Neural cell (in vitro differentiated cells): ENCODE measurements around the gene ZNF787. TPM values are rescaled to one million over a fixed set of nuclear protein-coding genes. Genes with fewer than 3 reads are reported as not detected.

Experiments used
- H2AFZ ChIP-seq: fragments of 200-600, 300-800 bp; sonication (generic), shearing (Covaris generic); 2 replicates; pipeline ENCODE4 v1.6.0; 2014; ENCODE audit warnings: low read depth, mild to moderate bottlenecking, antibody characterized with exemption, low read length, moderate library complexity
- H3F3A ChIP-seq: fragments of 200-600 bp; shearing (Covaris generic); 2 replicates; pipeline ENCODE4 v1.6.1; 2016; ENCODE audit warnings: mild to moderate bottlenecking, moderate library complexity, mixed read lengths, antibody characterized with exemption, low read length; ENCODE audit not compliant: insufficient read depth, poor library complexity, severe bottlenecking
- H3K27ac ChIP-seq: fragments of 200-600, 300-800 bp; sonication (generic), shearing (Covaris generic); 2 replicates; pipeline ENCODE4 v1.5.1; 2014; ENCODE audit warnings: mild to moderate bottlenecking, low read length, moderate library complexity
- H3K27me3 ChIP-seq: fragments of 300-800, 200-600 bp; sonication (generic), shearing (Covaris generic); 2 replicates; pipeline ENCODE4 v1.6.0; 2014; ENCODE audit warnings: mild to moderate bottlenecking, low read depth, low read length, moderate library complexity; ENCODE audit not compliant: insufficient read depth
- H3K36me3 ChIP-seq: fragments of 300-800, 200-600 bp; sonication (generic), shearing (Covaris generic); 2 replicates; pipeline ENCODE4 v1.5.1; 2014; ENCODE audit warnings: mild to moderate bottlenecking, antibody characterized with exemption, low read length, moderate library complexity; ENCODE audit not compliant: insufficient read depth
- H3K4me2 ChIP-seq: fragments of 300-800, 200-600 bp; sonication (generic), shearing (Covaris generic); 2 replicates; pipeline ENCODE4 v1.6.0; 2014; ENCODE audit warnings: mild to moderate bottlenecking, low read length
- H3K4me3 ChIP-seq: fragments of 300-800, 200-600 bp; sonication (generic), shearing (Covaris generic); 2 replicates; pipeline ENCODE4 v1.5.1; 2014; ENCODE audit warnings: mild to moderate bottlenecking, low read length, moderate library complexity
- H3K79me2 ChIP-seq: fragments of 200-600 bp; shearing (Covaris generic); replicated peaks from 2 replicates; pipeline ENCODE4 v1.6.0; 2014; ENCODE audit warnings: mild to moderate bottlenecking, low read length, moderate library complexity; ENCODE audit not compliant: insufficient read depth
- H3K9ac ChIP-seq: fragments of 300-800, 200-600 bp; sonication (generic), shearing (Covaris generic); 2 replicates; pipeline ENCODE4 v1.6.1; 2016; ENCODE audit warnings: mild to moderate bottlenecking, low read length, mixed read lengths
- H3K9me2 ChIP-seq: fragments of 200-600 bp; shearing (Covaris generic); 2 replicates; pipeline ENCODE4 v1.6.1; 2016; ENCODE audit warnings: mild to moderate bottlenecking, low read length, mixed read lengths; ENCODE audit not compliant: insufficient read depth
- H3K9me3 ChIP-seq: fragments of 200-600, 300-800 bp; sonication (generic), shearing (Covaris generic); 2 replicates; pipeline ENCODE4 v1.6.1; 2016; ENCODE audit warnings: mild to moderate bottlenecking, mixed run types, low read length, moderate library complexity, mixed read lengths
- H4K20me1 ChIP-seq: fragments of 200-600 bp; shearing (Covaris generic); 2 replicates; pipeline ENCODE4 v1.6.1; 2016; ENCODE audit warnings: mild to moderate bottlenecking, mixed run types; ENCODE audit not compliant: insufficient read depth
- CTCF ChIP-seq: fragments of 450-650 bp; IDR thresholded peaks from 2 replicates; pipeline ENCODE4 v1.5.1; 2014; ENCODE audit warnings: antibody characterized with exemption, mild to moderate bottlenecking, moderate library complexity; ENCODE audit not compliant: poor library complexity, severe bottlenecking
- EP300 ChIP-seq: fragments of 450-650 bp; conservative IDR thresholded peaks from 2 replicates; pipeline ENCODE4 v1.6.1; 2014; ENCODE audit warnings: antibody characterized with exemption, mild to moderate bottlenecking, moderate library complexity; ENCODE audit not compliant: poor library complexity, severe bottlenecking
- EZH2 ChIP-seq: fragments of 200-600, 300-800 bp; shearing (Covaris generic), sonication (generic); IDR thresholded peaks from 2 replicates; pipeline ENCODE4 v1.6.1; 2014; ENCODE audit warnings: antibody characterized with exemption, low read length, borderline replicate concordance, mild to moderate bottlenecking; ENCODE audit not compliant: insufficient read depth, poor library complexity, severe bottlenecking
- MXI1 ChIP-seq: fragments of 450-650 bp; conservative IDR thresholded peaks from 2 replicates; pipeline ENCODE4 v1.6.1; 2014; ENCODE audit warnings: antibody characterized with exemption, mild to moderate bottlenecking; ENCODE audit not compliant: poor library complexity, severe bottlenecking
- POLR2AphosphoS5 ChIP-seq: IDR thresholded peaks from 2 replicates; pipeline ENCODE4 v1.6.1; 2012
- RAD21 ChIP-seq: fragments of 450-650 bp; conservative IDR thresholded peaks from 2 replicates; pipeline ENCODE4 v1.6.1; 2014; ENCODE audit warnings: antibody characterized with exemption, mild to moderate bottlenecking, moderate library complexity
- REST ChIP-seq: IDR thresholded peaks from 2 replicates; pipeline ENCODE4 v1.6.1; 2012; ENCODE audit warnings: borderline replicate concordance
- SMC3 ChIP-seq: fragments of 450-650 bp; conservative IDR thresholded peaks from 2 replicates; pipeline ENCODE4 v1.6.1; 2014; ENCODE audit warnings: antibody characterized with exemption, mild to moderate bottlenecking, moderate library complexity; ENCODE audit not compliant: poor library complexity
- TAF1 ChIP-seq: IDR thresholded peaks from 2 replicates; pipeline ENCODE4 v1.6.1; 2012; ENCODE audit warnings: low read depth
- polyA plus RNA-seq: library from polyadenylated mRNA; depleted of rRNA; stranded (reverse); fragments of >200 nt; gene quantifications from 2 replicates; pipeline ENCODE4 v1.2.3, GENCODE V29; 2014

ZNF787 gene
- polyA plus RNA-seq, 1 donor from 2014 or later: 11.4 TPM

- H3K27ac ChIP-seq: no peak overlapping the region
- H3K9ac ChIP-seq: no peak overlapping the region
- no peak overlapping the region for H2AFZ ChIP-seq
- no peaks in the 10 kb centered on the region for H4K20me1 ChIP-seq
- no peak overlapping the region for H3K4me3 ChIP-seq
- peaks cover 13% of the 10 kb centered on the region for H3K9me3 ChIP-seq
- no peaks in the 10 kb centered on the region for H3K79me2 ChIP-seq
- no peaks in the 10 kb centered on the region for H3F3A ChIP-seq
- H3K9me2 ChIP-seq: no peaks in the 10 kb centered on the region
- H3K27me3 ChIP-seq: no peaks in the 10 kb centered on the region
- TF ChIP-seq CTCF: no peak
- TF ChIP-seq SMC3: no peak
- TF ChIP-seq REST: no peak
- H3K36me3 ChIP-seq: no peaks in the 10 kb centered on the region
- no peak overlapping the region for H3K4me2 ChIP-seq
Observed at GRCh38 chr19:56089344-56089743, 31.8 kb downstream of the ZNF787 start.

GRCh38 chr19:56088497-56089215 is 32.4 kb downstream of the ZNF787 start:
- H3K9ac ChIP-seq: no peak overlapping the region
- no peak for TF ChIP-seq EZH2
- no peak for TF ChIP-seq SMC3
- no peak for TF ChIP-seq EP300
- no peak for TF ChIP-seq MXI1
- TF ChIP-seq POLR2AphosphoS5: no peak
- no peak for TF ChIP-seq TAF1
- TF ChIP-seq CTCF: no peak
- TF ChIP-seq RAD21: no peak
- TF ChIP-seq REST: no peak
- no peaks in the 10 kb centered on the region for H3K36me3 ChIP-seq
- H3K4me2 ChIP-seq: no peak overlapping the region
- no peak overlapping the region for H3K4me3 ChIP-seq
- H3K27me3 ChIP-seq: no peaks in the 10 kb centered on the region
- H3K9me3 ChIP-seq: peaks cover 13% of the 10 kb centered on the region
- H4K20me1 ChIP-seq: no peaks in the 10 kb centered on the region
- H2AFZ ChIP-seq: no peak overlapping the region
- H3K79me2 ChIP-seq: no peaks in the 10 kb centered on the region
- H3K27ac ChIP-seq: no peak overlapping the region
- no peaks in the 10 kb centered on the region for H3F3A ChIP-seq
- H3K9me2 ChIP-seq: no peaks in the 10 kb centered on the region
